Rectal smooth muscle tissue (tissue), 1 donor: ENCODE data around the gene XG.
"Not testable (repeated sequence)": the region's sequence is repeated elsewhere in the genome, so short reads cannot be mapped to it uniquely, and the experiment has no call there.

Experiments used
- H3K27ac ChIP-seq: one replicate; pipeline ENCODE4 v1.7.0; 2013; ENCODE audit warnings: low read depth, low read length, inconsistent platforms
- H3K27me3 ChIP-seq: one replicate; pipeline ENCODE4 v1.7.0; 2013; ENCODE audit warnings: low read length; ENCODE audit not compliant: control insufficient read depth, insufficient read depth
- H3K36me3 ChIP-seq: one replicate; pipeline ENCODE4 v1.7.0; 2013; ENCODE audit warnings: low read length; ENCODE audit not compliant: control insufficient read depth, insufficient read depth
- H3K4me1 ChIP-seq: one replicate; pipeline ENCODE4 v1.7.0; 2013; ENCODE audit warnings: low read length; ENCODE audit not compliant: control insufficient read depth, insufficient read depth
- H3K4me3 ChIP-seq: one replicate; pipeline ENCODE4 v1.7.0; 2013; ENCODE audit warnings: low read length
- H3K9ac ChIP-seq: one replicate; pipeline ENCODE4 v1.7.0; 2013; ENCODE audit warnings: low read length

The XG gene

DNA sequence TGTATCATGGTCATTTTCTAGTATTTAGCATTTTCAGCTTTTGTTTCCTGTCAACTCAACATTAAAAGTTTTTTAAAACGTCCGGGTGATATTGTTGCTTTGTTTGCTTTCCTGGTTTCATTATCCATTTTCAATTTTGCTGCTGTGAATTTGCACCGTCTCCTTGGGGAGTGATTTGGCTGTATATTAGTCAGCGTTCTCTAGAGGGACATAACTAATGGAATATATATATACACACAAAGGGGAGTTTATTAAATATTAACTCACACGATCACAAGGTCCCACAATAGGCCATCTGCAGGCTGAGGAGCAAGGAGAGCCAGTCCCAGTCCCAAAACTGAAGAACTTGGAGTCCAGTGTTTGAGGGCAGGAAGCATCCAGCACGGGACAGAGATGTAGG lies 5.6 kb upstream of the XG start:
- H3K9ac ChIP-seq, H3K36me3 ChIP-seq, H3K4me3 ChIP-seq, H3K27ac ChIP-seq, H3K27me3 ChIP-seq, H3K4me1 ChIP-seq: not testable (repeated sequence)

DNA sequence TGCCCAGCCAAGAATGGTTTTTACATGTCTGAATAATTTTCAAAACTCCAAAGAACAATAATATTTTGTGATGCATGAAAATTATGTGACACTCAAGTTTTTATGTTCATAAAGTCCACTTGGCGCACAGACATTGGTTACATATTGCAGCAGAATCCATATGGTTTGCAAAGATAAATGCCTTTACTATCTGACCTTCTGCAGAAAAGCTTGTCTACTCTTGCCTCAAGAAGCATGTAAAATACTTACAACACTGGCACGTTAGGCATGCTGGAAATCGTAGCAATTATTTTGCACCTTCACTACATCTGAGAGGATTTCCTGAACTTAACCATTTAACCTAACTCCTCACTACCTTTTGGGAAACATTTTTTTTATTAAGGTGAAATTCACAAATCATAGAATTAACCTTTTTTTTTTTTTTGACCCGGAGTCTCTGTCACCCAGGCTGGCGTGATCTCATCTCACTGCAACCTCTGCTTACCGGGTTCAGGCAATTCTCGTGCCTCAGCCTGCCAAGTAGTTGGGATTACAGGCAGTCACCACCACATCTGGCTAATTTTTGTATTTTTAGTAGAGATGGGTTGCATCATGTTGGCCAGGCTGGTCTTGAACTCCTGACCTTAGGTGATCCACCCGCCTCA lies 3.5 kb upstream of the XG start:
- Histone ChIP-seq H3K9ac (no peak overlapping the region), H3K4me3 (no peak overlapping the region), H3K4me1 (no peaks in the 10 kb centered on the region), H3K27ac (no peak overlapping the region), H3K36me3 (no peaks in the 10 kb centered on the region), H3K27me3 (peaks cover 2% of the 10 kb centered on the region)

DNA sequence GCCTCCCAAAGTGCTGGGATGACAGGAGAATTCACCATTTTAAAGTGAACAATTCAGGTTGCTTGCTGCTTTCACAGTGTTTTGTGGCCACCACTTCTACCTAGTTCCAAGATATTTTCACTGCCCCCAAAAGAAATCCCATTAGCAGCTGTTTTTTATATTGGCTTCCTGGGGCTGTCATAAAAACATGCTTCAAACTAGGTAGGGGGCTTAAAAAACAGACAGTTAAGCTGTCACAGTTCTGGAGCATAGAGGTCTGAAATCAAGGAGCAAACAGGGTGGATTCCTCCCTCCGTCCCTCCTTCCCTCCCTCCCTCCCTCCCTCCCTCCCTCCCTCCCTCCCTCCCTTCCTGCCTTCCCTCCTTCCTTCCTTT lies 3.0 kb upstream of the XG start:
- Histone ChIP-seq H3K9ac (no peak overlapping the region), H3K4me1 (no peaks in the 10 kb centered on the region), H3K27ac (no peak overlapping the region), H3K4me3 (no peak overlapping the region), H3K36me3 (no peaks in the 10 kb centered on the region), H3K27me3 (peaks cover 2% of the 10 kb centered on the region)

DNA sequence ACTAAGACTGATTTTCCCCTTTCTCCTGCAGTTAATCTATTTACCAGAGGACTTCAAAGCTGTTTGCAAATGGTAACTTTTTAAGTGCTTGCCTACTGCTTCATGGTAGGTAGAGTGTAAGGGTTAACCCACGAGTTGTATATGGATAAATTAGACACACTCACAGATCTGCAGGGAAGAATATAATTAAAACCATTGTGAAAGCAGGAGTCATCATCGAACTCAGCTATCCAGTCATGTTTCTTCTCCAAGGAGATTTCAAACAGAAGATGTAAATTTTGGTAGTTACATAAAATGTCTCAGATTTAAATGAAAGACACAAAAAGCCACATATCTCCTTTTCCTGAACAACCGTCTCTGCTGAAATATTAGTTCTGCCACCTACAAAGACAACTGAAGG lies 549 bp upstream of the XG start:
- H3K27me3 ChIP-seq: peaks cover 4% of the 10 kb centered on the region
- no peak overlapping the region for H3K9ac ChIP-seq
- H3K36me3 ChIP-seq: no peaks in the 10 kb centered on the region
- H3K27ac ChIP-seq: no peak overlapping the region
- no peaks in the 10 kb centered on the region for H3K4me1 ChIP-seq
- H3K4me3 ChIP-seq: no peak overlapping the region

DNA sequence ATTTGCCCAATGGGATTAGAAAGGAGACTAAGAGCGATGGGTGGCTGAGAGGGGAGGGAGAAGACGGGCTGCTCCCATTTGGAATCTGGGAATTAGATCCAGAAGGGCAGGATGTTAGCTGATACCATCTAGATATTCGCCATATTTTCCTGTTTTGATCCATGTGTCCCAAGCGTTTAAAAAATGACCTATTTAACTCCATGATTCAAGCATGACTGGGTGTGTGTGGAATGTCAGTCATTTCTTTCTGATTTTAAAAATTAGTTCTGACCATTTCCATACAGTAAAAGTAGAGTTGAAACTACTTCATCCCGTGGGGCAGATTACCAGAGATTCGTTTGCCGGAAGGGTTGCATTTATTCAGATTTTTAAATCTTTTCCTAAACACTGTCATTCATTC lies 601 bp downstream of the XG start:
- H3K36me3 ChIP-seq, H3K4me1 ChIP-seq, H3K27me3 ChIP-seq, H3K27ac ChIP-seq, H3K4me3 ChIP-seq, H3K9ac ChIP-seq: not testable (repeated sequence)

DNA sequence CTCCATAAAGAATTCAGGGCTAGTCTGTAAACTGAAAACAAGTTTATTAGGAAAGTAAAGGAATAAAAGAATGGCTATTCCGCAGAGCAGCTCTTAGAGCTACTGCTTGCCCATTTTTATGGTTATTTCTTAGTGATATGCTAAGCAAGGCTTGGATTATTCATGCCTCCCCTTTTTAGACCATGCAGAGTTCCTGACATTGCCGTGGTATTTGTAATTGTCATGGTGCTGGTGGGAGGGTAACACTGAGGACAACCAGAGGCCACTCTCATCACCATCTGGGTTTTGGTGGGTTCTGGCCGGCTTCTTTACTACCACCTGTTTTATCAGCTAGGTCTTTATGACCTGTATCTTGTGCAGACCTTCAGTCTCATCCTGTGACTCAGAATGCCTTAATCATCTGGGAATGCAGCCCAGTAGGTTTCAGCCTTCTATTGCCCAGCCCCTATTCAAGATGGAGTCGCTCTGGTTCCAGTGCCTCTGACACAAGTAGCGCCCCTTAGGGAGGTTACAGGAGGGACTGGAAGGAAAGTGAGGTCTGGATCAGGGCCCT lies 3.4 kb downstream of the XG start:
- not testable (repeated sequence) for H3K4me1 ChIP-seq, H3K27me3 ChIP-seq

DNA sequence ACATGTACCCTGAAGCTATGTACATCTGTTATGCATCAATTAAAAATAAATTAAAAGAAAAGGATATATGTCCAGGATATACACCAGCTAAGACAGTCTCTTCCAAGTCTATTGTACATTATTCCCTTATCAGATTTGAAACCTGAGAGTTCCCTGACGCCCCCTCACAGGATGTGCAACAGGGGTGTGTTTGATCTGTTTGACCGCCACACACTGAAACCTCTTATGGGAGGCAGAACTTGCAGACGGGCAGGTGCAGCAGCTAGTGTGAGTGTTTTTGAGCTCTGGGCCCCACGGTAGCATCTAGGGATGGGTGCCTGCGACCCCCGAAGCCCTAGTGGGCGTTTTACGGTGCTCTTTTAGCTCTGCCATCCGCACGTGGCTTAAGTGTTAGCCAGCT lies 4.7 kb downstream of the XG start:
- no peak overlapping the region for H3K27ac ChIP-seq
- H3K4me3 ChIP-seq: no peak overlapping the region
- H3K27me3 ChIP-seq: peaks cover 2% of the 10 kb centered on the region
- no peaks in the 10 kb centered on the region for H3K4me1 ChIP-seq
- H3K36me3 ChIP-seq: no peaks in the 10 kb centered on the region
- no peak overlapping the region for H3K9ac ChIP-seq

More for the DNA sequence above, 3.4 kb downstream of the XG start:
- not testable (repeated sequence) for H3K4me3 ChIP-seq, H3K27ac ChIP-seq, H3K36me3 ChIP-seq, H3K9ac ChIP-seq

DNA sequence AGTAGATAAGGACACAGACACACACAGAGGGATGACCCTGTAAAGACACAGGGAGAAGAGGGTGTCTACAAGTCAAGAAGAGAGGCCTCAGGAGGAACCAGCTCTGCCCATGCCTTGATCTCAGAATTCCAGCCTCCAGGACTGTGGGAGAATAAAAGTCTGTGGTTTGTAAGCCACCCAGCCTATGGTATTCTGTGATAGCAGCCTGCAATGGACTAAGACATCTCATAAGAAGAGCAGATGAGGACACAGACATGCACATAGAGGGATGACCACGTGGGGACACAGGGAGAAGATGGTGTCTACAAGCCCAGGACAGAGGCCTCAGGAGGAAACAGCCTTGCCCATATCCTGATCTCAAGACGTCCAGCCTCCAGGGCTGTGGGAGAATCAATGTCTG lies 9.4 kb downstream of the XG start:
- Histone ChIP-seq H3K9ac (no peak overlapping the region), H3K36me3 (no peaks in the 10 kb centered on the region), H3K27ac (no peak overlapping the region), H3K4me1 (no peaks in the 10 kb centered on the region), H3K4me3 (no peak overlapping the region), H3K27me3 (no peaks in the 10 kb centered on the region)

DNA sequence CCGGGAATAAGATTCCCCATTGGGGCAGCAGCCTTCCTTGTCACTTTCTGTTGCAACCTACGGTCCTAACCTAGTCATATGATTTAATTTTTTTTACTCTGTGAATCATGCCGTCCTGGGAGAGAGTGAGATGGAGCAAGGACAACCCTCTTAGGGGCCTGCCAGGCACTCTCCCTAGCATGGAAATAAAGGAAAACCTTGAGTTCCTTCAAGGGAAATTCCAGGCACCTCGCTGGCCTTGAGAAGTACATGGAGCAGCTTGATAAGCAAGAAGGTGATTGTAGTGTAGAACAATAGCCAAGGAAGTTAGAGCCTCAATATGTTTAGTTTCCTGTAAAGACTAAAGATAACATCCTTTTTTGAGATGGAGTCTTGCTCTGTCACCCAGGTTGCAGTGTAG lies 10.8 kb downstream of the XG start:
- H3K4me3 ChIP-seq, H3K36me3 ChIP-seq, H3K27ac ChIP-seq, H3K9ac ChIP-seq, H3K27me3 ChIP-seq, H3K4me1 ChIP-seq: not testable (repeated sequence)

DNA sequence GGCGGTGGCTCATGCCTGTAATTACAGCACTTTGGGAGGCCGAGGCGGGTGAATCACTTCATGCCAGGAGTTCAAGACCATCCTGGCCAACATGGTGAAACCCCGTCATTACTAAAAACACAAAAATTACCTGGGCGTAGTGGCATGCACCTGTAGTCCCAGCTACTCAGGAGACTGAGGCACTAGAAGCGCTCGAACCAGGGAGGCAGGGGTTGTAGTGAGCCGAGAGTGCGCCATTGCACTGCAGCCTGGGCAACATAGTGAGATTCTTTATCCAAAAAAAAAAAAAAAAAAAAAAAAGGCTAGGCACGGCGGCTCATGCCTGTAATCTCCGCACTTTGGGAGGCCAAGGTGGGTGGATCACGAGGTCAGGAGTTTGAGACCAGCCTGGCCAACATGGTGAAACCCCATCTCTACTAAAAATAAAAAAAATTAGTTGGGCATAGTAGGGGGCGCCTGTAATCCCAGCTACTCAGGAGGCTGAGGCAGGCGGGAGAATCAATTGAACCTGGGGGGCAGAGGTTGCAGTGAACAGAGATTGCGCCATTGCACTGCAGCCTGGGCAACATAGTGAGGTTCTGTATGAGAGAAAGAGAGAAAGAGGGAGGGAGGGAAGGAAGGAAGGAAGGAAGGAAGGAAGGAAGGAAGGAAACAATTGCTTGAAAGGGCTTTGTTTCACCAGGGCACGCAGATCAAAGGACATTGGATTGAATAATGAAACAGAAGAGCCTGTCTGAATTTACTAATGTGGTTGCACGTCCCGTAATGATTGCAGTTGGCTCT lies 13.1 kb downstream of the XG start:
- not testable (repeated sequence) for H3K4me3 ChIP-seq, H3K27me3 ChIP-seq, H3K9ac ChIP-seq, H3K27ac ChIP-seq, H3K4me1 ChIP-seq, H3K36me3 ChIP-seq

DNA sequence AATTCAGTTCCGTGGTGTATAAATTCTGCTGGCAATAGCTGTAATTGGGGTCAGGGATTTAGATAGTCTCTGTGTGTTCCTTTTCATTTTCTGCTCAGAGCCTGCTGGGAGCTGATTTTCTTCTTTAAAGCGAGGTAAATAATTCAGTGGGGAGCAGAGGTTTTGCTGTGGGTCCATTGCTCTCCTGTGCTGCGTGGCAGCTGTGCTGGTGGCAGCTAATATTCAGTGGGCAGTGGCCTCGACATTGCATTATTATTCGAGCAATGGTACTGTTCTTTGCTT lies 13.7 kb downstream of the XG start:
- Histone ChIP-seq H3K9ac (no peak overlapping the region), H3K4me3 (no peak overlapping the region), H3K27me3 (no peaks in the 10 kb centered on the region), H3K36me3 (no peaks in the 10 kb centered on the region), H3K4me1 (peaks cover 7% of the 10 kb centered on the region), H3K27ac (no peak overlapping the region)

DNA sequence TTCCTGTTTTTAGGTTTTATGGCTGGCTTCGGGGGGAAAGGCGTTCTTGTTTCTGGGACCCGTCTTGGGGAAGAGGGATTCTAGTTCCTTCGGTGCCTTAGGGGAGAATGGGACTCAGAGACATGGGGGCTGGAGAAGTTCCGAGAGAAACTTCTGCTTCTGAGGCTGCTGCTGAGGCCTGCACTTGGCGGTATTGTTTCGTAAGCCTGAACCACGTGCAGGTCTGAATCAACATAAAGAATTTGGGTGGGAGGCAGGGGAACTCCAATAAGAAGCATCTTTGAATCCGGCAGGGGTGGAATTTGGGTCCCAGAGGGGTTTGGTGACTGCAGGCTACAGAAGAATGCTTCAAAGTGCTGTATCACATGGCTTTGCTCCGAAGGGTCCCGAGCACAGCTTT lies 15.1 kb downstream of the XG start:
- Histone ChIP-seq H3K9ac (no peak overlapping the region), H3K4me3 (no peak overlapping the region), H3K27ac (peak overlapping the region; percentile 59), H3K27me3 (no peaks in the 10 kb centered on the region), H3K36me3 (no peaks in the 10 kb centered on the region), H3K4me1 (peaks cover 7% of the 10 kb centered on the region)
